HG02938 (cell line): ENCODE measurements around the gene PSMC2.
A peak's percentile ranks its signal among the peaks of the same experiment; 100 is the strongest.

Source experiments
- ATAC-seq: cut with Tn5 transposase; IDR thresholded peaks from one replicate; pipeline ENCODE4 v1.9.1; 2021; ENCODE audit warnings: mild to moderate bottlenecking, moderate library complexity; ENCODE audit not compliant: unreplicated experiment

PSMC2 gene

DNA sequence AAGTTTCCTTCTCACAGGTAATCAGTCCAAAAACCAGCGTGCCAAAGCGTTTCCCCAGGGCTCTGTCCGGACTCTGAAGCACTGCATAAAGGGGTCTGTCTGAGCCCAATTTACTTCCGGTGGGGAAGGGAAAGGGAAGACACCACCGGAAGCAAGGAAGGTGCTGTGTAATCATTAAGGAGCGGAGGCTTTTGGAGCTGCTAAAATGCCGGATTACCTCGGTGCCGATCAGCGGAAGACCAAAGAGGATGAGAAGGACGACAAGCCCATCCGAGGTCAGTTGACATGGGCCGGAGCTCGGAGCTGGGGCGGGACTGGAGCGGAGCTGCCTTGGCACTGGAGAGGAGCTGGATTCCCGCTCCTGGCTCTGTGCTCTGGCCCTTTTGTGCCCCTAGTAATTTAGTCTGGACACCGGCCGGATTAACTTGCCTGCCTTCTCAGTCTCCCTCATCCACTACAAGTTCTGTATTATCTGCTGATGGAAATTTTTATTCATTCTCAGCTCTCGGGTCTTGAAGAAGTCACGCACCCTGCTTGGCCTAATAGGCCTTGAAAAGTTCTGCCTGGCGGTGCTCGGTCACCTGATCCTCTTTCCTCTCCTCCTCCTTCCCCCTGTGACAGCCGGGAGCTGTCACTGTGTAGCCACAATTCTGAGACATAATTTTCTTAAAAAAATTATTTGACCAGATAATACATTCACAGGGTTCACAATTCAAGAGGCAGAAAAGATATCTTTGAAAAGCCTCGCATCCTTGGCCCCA is at the start of gene PSMC2:
PSMC2 (plus strand) TSS at position 137 of the 761 bp plus-strand sequence; CDS start at position 206, 69 bp downstream.
- peak; percentile 77 for ATAC-seq

DNA sequence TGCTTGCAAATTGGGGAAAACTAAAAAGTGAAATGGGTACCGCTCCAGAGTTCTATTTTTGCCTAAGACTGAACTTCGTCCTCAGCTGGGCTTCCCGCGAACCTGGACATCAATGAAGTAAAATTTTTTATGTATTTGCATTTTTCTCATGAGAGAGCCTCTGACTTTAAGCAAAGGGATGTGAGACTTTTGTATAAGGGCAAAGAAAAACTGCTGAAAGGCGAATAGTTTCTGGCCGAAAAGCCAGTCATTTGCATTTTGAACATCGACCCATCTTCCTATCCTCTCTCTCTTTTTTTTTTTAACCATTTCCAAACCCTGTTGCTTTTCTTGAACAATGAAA is 49.6 kb upstream of the PSMC2 start:
- peak; percentile 20 for ATAC-seq

DNA sequence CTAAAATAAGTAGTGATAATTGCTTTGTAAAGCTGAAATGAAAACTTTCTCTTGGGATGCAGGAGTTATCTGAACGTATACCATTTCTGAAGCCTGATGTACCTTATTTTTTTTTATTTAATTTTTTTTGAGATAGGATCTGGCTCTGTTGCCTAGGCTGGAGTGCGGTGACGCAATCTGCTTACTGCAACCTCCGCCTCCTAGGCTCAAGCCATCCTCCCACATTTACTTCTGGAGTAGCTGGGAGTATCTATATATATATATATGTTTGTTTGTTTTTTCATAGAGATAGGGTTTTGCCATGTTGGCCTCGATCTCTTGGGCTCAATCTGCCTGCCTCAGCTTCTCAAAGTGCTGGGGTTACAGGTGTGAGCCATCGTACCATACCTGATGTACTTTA is 47.8 kb upstream of the PSMC2 start:
- ATAC-seq, result no peak

DNA sequence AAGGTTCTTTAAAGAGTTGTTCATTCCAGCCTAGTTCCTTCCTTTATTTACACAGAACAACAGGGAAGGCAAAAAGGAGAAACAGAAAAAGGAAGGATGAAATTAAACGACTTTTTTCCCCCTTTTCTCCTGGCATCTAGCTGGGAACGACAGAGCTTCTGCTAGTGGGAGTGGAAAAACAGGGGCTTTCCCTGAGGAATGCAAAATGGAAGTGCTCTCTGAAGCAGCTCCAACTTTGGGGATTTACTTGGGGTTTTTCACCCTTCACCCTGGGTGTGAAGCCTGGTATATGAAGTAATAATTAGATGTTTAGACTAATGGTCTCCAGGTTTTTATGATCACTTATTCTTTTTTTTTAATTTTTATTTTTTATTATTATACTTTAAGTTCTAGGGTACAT is 46.0 kb upstream of the PSMC2 start:
- ATAC-seq, result no peak

DNA sequence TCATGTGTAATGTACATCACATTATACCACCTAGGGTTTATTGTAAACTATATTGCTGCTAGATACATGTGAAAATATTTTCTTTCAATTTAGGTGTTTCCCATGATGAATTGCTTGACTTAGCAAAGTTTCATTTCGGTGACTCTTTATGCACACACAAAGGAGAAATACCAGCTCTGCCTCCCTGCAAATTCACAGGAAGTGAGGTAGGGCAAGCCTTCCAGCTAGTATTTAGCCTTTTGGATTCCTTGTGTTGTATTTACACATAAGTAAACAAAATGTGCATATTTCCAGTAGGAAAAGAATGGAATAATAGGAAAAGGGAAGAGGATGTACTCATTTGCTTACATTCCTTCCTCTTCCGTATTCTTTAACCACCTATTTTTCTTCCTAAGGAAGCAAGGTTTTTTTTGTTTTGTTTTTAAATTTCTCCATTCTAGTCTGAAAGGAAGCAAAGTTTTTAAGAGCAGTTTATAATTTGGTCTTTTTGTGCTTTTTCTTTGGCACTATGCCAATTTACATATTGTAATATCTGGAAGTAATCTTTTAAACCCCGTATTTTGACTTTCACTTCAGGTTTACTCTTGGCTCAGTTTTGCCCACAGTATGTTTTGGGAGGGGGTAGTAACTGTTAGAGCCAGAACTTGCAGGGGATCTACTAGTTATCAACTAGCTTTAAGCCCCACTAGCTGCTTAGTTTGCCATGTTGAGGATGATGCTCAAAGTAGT is 39.8 kb upstream of the PSMC2 start:
- ATAC-seq, result no peak

DNA sequence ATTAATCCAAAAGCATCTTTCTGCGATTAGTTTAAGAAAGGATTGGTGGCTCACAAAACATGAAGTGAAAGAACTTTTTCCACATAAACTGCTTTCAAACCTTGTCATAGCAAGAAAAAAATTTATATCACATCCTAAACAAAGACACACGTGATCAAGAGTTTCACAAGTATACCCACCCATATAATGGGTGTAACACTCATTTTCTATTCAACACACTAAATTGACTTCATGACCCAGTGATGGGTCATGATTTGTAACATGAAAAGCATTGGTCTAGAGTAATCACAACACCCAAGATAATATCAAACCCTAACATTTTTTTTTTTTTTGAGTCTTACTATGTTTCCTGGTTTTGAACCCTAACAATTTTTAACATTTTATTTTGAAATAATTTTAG is 32.6 kb upstream of the PSMC2 start:
- ATAC-seq, result no peak

DNA sequence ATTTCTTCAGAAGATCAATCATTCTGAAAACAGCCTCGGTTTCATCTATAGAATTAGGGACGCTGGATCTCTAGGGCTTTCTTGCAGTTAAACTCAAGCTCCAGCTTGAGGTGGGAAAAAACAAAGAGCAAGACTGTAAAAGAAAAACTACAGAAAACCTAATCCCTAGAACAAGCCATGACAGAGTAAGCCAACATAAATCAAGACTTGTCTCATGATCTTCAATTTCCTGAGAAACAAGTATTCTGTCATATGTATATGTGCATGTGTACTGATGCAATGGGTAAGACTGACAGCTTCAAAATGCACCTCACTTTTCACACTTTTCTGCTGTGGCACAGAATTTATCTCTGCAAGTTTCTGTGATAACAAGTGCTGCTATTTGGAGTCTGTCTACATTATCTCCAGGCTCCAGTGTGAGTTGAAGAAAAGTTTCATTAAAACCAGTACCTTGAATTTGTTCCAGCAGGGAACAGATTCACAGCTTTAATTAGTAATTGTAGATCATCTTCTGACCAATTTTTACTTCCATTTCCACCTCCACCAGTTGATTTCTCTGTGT is 31.0 kb upstream of the PSMC2 start:
- no peak for ATAC-seq

DNA sequence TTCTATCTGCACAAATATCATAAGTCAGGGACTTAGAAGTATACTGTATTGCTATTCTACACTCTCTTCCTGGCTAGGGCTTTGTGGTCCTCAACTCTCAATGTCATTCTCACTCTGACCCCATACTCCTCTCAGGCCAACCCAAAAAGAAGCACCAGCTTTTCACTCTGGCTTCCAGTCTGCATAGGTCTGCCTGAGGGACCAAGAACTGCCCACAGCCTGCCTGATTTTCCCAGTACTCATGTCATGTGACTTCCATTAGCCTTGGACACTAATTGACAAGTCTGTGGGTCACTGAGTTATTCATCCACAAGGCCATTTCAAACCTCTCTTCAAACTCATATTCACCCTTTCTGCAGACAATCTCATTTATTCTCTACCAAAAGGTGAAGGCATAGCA is 30.4 kb upstream of the PSMC2 start:
- no peak for ATAC-seq

DNA sequence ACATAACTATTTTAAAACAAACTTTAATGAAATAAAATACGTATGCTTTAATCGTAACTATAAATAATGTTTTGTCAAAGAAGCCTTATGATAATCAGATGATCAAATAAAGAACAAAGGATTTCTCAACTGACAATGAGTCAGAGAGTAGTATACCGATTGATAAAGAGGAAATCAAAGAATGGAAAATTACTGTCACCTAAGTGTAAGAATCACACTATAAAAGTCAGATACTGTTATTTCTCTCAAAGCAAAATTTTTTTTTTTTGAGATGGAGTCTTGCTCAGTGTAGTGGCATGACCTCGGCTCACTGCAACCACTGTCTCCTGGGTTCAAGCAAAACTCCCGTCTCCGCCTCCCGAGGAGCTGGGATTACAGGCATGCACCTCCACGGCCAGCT is 21.7 kb upstream of the PSMC2 start:
- ATAC-seq, result no peak

DNA sequence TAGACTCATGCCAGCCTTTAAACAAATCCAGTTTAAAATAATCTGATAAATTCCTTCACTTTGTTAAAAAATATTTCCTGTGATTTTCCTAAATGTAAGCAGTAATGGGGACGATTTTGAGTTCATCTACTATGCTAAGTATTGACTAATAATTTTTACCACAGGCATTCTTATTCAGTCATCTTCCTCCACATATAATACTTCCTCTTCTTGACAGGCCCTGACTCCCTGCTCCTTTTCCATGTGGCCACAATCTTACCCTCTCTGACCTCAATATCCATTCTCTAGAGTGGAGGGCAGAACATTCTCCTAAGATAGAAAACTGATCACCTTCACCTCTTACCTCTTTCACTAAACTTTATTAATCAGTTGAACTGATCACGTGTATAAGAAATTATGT is 10.7 kb upstream of the PSMC2 start:
- ATAC-seq, result no peak

DNA sequence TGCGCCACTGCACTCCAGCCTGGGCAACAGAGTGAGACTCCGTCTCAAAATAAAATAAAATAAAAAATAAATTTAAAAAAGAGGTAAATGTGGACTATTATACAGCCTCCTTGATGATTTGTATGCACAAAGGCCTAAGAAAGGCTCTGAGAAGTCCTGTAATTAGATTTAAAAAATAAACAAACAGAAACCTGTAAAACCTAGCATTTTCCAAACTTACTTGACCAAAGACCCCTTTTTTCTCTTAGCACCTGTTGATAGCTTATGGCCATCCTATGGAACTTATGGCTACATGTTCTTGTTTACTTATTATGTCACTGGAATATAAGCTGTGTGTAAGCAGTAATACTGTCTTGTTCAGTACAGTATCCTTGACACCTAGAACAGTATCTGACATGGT is 8.6 kb upstream of the PSMC2 start:
- no peak for ATAC-seq

DNA sequence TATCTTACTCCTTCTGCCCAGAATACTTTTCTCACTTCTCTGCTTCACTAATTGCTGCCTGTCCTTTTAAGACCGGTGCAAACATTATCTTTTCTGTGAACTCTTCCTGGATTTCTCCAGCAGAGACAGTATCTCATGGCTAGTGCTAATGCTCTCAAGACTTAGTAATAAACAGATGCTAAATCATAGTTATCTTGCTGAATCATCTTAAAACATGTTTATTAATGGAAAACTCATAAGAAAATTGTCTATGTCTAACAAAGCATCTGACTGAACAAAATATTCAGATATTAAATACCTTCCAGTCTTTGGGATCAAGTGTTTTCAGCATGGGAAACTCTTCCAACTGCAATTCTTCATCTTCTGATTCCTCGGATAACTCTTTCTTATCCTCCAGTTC is 6.0 kb upstream of the PSMC2 start:
- no peak for ATAC-seq

DNA sequence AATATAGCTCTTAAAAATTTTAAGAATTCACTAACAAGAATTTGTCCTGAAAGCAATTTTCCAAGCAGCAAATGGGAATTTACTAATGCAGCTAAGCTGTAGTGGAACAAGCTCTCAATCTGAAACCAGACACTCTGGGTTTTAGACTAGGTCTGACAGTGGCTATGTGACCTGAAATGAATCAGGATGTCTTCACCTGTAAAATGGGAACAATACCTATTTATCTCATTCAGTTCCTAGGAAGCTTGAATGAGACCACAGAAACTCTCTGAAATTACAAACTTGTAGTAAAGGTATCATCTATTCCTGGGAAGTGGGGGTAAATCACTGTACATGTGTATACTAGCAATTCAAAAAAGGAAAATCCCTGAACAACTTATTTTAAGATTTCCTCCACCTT is 4.1 kb upstream of the PSMC2 start:
- no peak for ATAC-seq

DNA sequence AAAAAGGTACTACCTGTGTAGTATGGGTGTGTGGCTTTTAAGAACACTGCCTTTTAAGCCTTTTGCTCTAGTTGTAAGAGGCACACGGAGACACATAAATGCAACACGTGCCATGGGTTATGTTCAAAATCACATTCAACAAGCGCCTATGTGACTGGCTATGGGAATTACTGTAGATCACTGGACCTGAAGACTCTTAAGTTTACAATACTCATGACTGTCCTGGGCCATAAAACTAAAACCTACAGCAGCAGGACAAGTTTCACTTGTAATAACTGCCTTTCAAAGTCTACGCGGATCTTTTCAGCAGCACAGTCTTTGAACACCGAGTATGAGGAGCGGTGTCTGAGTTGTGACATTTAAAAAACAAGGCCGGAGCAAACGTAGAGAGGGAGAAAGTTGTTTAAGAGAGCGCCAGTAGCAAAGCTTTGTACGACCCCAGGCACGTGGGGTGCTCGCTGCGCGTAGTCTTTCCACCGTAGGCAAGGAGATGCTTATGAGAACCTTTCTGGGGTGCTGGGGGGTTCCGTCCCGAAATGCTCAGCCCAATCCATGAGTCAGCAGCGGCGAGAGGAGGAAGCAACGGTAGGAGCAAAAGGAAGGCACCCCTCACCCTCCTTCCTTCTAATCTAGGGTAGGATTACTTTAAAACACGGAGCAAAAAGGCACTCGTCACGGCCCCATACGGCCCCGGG is 3.5 kb upstream of the PSMC2 start:
- ATAC-seq, result peak; percentile 8

DNA sequence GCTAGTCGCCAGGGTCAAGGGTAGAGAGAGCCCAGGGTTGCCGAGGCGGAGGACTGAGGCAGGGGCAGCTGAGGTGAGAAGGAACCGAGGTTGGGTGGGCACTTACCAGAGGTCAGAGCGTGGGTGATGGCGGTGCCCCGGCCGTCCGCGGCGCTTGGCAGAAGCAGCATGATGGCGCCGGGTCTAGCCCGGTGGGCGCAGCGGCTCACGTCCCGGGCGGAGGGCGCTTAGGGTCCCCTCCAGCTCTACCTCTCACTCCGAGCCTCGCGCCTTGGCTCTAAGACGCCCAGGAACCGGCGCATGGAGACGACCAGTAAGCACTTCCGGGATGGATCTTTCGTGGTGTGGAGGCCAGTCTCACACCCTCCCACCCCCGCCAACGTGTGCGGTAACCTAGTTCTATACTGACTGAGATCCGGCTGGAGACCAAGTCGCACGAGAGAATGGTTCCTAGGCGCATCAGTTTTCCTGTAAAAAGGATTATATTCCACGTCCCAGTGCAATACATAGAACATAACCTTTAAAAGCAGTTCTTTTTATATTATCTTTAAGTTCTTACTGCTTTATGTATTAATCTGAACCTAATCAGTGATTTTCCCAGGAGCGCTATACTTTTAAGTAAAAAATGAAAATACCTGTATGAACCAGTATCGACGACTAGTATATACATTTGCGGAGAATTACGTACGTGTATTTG is 2.8 kb upstream of the PSMC2 start, which contains the start of gene DNAJC2:
DNAJC2 (minus strand) TSS at position 315 of the 697 bp plus-strand sequence; CDS start at position 170, 145 bp downstream.
- ATAC-seq, result peak; percentile 70

DNA sequence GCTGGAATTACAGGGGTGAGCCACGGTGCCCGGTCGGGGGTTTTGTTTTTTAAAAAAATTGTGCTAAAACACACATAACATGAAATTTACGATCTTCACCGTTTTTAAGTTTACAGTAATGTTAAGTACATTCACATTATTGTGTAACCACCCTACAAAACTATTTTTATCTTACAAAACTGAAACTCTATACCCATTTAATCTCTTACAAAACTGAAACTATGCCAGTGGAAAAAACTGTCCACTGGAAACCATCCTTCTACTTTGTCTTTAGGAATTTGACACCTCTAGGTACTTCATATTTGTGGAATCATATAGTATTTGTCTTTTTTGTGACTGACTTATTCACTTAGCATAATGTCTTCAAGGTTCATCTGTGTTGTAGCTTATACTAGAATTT is 1.0 kb upstream of the PSMC2 start:
- no peak for ATAC-seq

DNA sequence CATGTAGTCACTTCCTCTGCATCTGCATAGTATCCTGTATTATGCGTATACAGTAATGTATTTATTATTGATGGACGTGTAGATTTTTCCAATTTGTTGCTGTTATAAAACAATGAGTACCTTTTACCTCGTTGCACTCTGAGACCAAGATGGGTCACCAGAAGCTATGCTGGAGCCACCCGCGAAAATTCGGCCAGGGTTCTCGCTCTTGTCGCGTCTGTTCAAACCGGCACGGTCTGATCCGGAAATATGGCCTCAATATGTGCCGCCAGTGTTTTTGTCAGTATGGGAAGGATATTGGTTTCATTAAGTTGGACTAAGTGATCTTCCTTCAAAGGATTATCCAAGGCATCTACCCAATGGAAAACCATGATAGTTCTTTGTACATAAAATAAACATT is 1.0 kb downstream of the PSMC2 start:
- ATAC-seq, result no peak

DNA sequence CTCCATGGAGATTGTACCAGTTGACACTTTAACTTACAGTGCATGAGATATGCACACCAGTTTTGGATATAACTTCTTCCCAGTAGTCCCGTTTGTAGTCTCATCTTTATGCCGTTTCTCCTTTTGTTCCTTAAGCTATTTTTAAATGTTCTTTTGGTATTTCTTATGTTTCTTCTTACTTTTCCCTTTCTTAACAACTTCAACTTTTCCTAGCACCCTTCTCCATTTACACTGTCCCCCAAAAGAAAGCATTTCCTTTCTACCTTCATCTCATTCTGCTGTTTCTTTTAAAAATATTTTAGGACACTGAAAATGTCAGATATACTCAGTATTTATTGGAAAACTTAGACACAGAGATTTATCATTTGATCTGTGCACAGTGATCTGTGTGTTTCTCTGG is 1.5 kb downstream of the PSMC2 start:
- no peak for ATAC-seq

DNA sequence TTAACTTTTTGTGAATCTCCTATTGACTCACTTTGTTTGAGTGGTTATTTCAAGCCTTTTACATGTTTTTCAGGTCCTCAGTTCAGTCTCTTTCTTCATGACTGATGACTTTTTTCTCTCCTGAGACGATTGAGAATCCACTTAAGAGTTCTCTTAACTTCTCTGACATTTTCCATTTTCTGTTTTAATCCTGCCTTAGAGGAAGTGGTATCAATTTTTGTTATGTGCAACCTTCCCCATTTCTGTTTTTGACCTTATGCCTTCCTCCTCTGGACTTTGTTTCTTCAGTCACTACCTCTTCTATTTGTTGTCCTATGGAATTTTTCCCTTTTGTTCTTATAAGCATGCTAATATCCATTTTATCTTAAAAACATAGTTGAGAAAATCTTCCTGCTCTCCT is 2.4 kb downstream of the PSMC2 start:
- ATAC-seq, result no peak

DNA sequence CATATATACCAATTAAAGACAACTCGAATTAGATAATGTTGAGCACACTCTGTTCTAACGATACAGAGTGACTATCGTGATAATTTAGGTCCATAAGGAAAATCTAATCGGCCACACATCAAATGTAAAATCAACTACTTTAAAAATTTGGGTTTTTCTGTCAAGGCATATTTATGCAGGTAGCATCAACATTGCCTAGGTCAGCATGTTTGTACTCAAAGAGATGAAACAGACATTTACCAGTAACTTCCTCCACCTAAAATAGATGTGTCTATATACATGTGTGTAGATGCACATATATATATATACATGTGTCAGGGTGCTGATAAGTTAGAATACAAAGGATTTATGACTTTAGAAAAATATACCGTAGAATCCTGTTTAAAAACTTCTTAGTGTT is 22.0 kb downstream of the PSMC2 start:
- ATAC-seq, result no peak
